WTC11 (cell line): Measurements from ENCODE around the gene OGG1. TPM values are rescaled to one million over a fixed set of nuclear protein-coding genes. Genes with fewer than 3 reads are reported as not detected.

ENCODE experiments used
- ATAC-seq: fragments of 200-7000 bp; cut with Tn5 transposase; 2 replicates; pipeline ENCODE4 v1.10.0; 2021; ENCODE audit warnings: mild to moderate bottlenecking, moderate library complexity
- CTCF ChIA-PET: fragments of 300-600 bp; sonication (Branson Sonifier 250); formaldehyde crosslinking; loops from one replicate; lab custom pipeline; 2021; ENCODE audit warnings: antibody characterized with exemption; lab: Charles Lee
- POLR2A ChIA-PET: fragments of 350-600 bp; sonication (Branson Sonifier 250); formaldehyde crosslinking; loops from one replicate; lab custom pipeline; 2021; ENCODE audit warnings: antibody characterized with exemption; lab: Charles Lee
- DNase-seq: peaks from one replicate; pipeline ENCODE4 v3.0.0; 2021; ENCODE audit warnings: low spot score
- H3K27ac Mint-ChIP-seq: 2 replicates; pipeline ENCODE4 v1.8.0; 2021; ENCODE audit warnings: mixed read lengths
- H3K27me3 Mint-ChIP-seq: 2 replicates; pipeline ENCODE4 v1.8.0; 2021; ENCODE audit warnings: low read depth, mild to moderate bottlenecking, moderate library complexity, mixed read lengths
- H3K36me3 Mint-ChIP-seq: 2 replicates; pipeline ENCODE4 v1.8.0; 2021; ENCODE audit warnings: mixed read lengths
- H3K4me1 Mint-ChIP-seq: 2 replicates; pipeline ENCODE4 v1.8.0; 2022; ENCODE audit warnings: mixed read lengths
- H3K4me3 Mint-ChIP-seq: 2 replicates; pipeline ENCODE4 v1.8.0; 2021; ENCODE audit warnings: mild to moderate bottlenecking, moderate library complexity, mixed read lengths
- H3K9me3 Mint-ChIP-seq: 2 replicates; pipeline ENCODE4 v1.8.0; 2021; ENCODE audit warnings: mixed read lengths
- EMX1 ChIP-seq: fragments of 250-450 bp; sonication (Bioruptor Pico); IDR thresholded peaks from 2 replicates; pipeline ENCODE4 v1.8.0; 2021; ENCODE audit warnings: mild to moderate bottlenecking
- FOXJ3 ChIP-seq: sonication (generic); formaldehyde crosslinking; IDR thresholded peaks from 2 replicates; pipeline ENCODE4 v1.9.0; 2021; ENCODE audit warnings: missing genetic modification reagents, mild to moderate bottlenecking, borderline replicate concordance
- GTF2I ChIP-seq: fragments of 250-450 bp; sonication (Bioruptor Pico); conservative IDR thresholded peaks from 2 replicates; pipeline ENCODE4 v1.4.0; 2021; ENCODE audit warnings: mild to moderate bottlenecking
- HMGA2 ChIP-seq: fragments of 250-450 bp; sonication (Bioruptor Pico); IDR thresholded peaks from 2 replicates; pipeline ENCODE4 v1.4.0; 2021; ENCODE audit warnings: mild to moderate bottlenecking, moderate library complexity
- JUN ChIP-seq: sonication (generic); formaldehyde crosslinking; IDR thresholded peaks from 2 replicates; pipeline ENCODE4 v1.8.0; 2023; ENCODE audit warnings: mild to moderate bottlenecking, missing genetic modification reagents
- NFATC4 ChIP-seq: fragments of 250-450 bp; sonication (Bioruptor Pico); IDR thresholded peaks from 2 replicates; pipeline ENCODE4 v1.9.0; 2021; ENCODE audit warnings: mild to moderate bottlenecking
- SMAD4 ChIP-seq: sonication (generic); formaldehyde crosslinking; IDR thresholded peaks from 2 replicates; pipeline ENCODE4 v1.8.0; 2022; ENCODE audit warnings: mild to moderate bottlenecking, missing genetic modification reagents
- ZBTB21 ChIP-seq: sonication (generic); formaldehyde crosslinking; IDR thresholded peaks from 2 replicates; pipeline ENCODE4 v1.8.1; 2023; ENCODE audit warnings: mild to moderate bottlenecking, missing genetic modification reagents, borderline replicate concordance
- ZNF232 ChIP-seq: sonication (generic); formaldehyde crosslinking; IDR thresholded peaks from 2 replicates; pipeline ENCODE4 v1.8.0; 2022; ENCODE audit warnings: mild to moderate bottlenecking, missing genetic modification reagents
- total RNA-seq: library from RNA; stranded (reverse); gene quantifications from 3 replicates; pipeline ENCODE4 v1.2.3, GENCODE V29; 2021
- TF ChIP-seq, protein P1 (sequence below): sonication (generic); formaldehyde crosslinking; IDR thresholded peaks from 2 replicates; pipeline ENCODE4 v1.8.1; 2023; ENCODE audit warnings: mild to moderate bottlenecking, moderate library complexity, missing genetic modification reagents
- TF ChIP-seq, protein P2 (sequence below): sonication (generic); formaldehyde crosslinking; IDR thresholded peaks from 2 replicates; pipeline ENCODE4 v1.8.1; 2022; ENCODE audit warnings: mild to moderate bottlenecking, moderate library complexity, missing genetic modification reagents
- TF ChIP-seq, protein P3 (sequence below): sonication (generic); formaldehyde crosslinking; IDR thresholded peaks from 2 replicates; pipeline ENCODE4 v1.8.1; 2022; ENCODE audit warnings: mild to moderate bottlenecking, missing genetic modification reagents, moderate library complexity, borderline replicate concordance
- TF ChIP-seq, protein P4 (sequence below): fragments of 250-450 bp; sonication (Bioruptor Pico); IDR thresholded peaks from 2 replicates; pipeline ENCODE4 v1.9.0; 2021; ENCODE audit warnings: moderate library complexity, mild to moderate bottlenecking, inconsistent platforms, borderline replicate concordance
- TF ChIP-seq, protein P5 (sequence below): sonication (generic); formaldehyde crosslinking; IDR thresholded peaks from 2 replicates; pipeline ENCODE4 v1.8.0; 2022; ENCODE audit warnings: mild to moderate bottlenecking, missing genetic modification reagents
- TF ChIP-seq, protein P6 (sequence below): fragments of 250-450 bp; sonication (Bioruptor Pico); IDR thresholded peaks from 2 replicates; pipeline ENCODE4 v1.8.0; 2021; ENCODE audit warnings: mild to moderate bottlenecking
- TF ChIP-seq, protein P7 (sequence below): sonication (generic); formaldehyde crosslinking; IDR thresholded peaks from 2 replicates; pipeline ENCODE4 v1.8.0; 2022; ENCODE audit warnings: missing genetic modification reagents
- TF ChIP-seq, protein P8 (sequence below): fragments of 250-450 bp; sonication (Bioruptor Pico); conservative IDR thresholded peaks from 2 replicates; pipeline ENCODE4 v1.9.0; 2021; ENCODE audit warnings: mild to moderate bottlenecking
- TF ChIP-seq, protein P9 (sequence below): sonication (generic); formaldehyde crosslinking; IDR thresholded peaks from 2 replicates; pipeline ENCODE4 v1.8.0; 2023; ENCODE audit warnings: missing genetic modification reagents, mild to moderate bottlenecking, borderline replicate concordance

The OGG1 gene
- total RNA-seq, 1 experiment from 2014 or later: 27.3 TPM

DNA sequence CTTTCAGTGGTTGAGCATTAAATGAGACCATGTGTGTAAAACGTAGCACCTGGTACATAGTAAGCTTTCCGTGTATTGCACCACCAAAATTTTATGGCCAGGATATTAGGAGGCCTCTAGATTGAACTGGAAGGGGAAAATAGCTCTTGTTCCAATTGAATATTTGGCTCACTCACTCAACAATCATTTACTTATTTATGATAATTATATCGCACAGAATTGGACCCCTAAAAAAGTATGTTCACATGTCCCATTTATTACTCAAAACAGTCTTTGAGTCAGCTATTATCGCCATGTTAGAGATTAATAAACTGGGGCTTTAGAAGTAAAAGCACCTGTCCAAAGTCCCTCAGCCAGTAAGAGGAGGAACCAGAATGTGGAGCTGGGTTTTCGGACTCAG, 55.2 kb downstream of the OGG1 start (continued):
- TF ChIP-seq, protein P1, sequence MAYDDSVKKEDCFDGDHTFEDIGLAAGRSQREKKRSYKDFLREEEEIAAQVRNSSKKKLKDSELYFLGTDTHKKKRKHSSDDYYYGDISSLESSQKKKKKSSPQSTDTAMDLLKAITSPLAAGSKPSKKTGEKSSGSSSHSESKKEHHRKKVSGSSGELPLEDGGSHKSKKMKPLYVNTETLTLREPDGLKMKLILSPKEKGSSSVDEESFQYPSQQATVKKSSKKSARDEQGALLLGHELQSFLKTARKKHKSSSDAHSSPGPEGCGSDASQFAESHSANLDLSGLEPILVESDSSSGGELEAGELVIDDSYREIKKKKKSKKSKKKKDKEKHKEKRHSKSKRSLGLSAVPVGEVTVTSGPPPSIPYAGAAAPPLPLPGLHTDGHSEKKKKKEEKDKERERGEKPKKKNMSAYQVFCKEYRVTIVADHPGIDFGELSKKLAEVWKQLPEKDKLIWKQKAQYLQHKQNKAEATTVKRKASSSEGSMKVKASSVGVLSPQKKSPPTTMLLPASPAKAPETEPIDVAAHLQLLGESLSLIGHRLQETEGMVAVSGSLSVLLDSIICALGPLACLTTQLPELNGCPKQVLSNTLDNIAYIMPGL (CRISPR knock-in tag): no peak
- TF ChIP-seq, protein P2, sequence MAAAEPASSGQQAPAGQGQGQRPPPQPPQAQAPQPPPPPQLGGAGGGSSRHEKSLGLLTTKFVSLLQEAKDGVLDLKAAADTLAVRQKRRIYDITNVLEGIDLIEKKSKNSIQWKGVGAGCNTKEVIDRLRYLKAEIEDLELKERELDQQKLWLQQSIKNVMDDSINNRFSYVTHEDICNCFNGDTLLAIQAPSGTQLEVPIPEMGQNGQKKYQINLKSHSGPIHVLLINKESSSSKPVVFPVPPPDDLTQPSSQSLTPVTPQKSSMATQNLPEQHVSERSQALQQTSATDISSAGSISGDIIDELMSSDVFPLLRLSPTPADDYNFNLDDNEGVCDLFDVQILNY: no peak
- TF ChIP-seq SMAD4 (CRISPR knock-in tag): no peak
- no peak for TF ChIP-seq NFATC4 (CRISPR knock-in tag)
- no peak for TF ChIP-seq EMX1
- TF ChIP-seq, protein P3, sequence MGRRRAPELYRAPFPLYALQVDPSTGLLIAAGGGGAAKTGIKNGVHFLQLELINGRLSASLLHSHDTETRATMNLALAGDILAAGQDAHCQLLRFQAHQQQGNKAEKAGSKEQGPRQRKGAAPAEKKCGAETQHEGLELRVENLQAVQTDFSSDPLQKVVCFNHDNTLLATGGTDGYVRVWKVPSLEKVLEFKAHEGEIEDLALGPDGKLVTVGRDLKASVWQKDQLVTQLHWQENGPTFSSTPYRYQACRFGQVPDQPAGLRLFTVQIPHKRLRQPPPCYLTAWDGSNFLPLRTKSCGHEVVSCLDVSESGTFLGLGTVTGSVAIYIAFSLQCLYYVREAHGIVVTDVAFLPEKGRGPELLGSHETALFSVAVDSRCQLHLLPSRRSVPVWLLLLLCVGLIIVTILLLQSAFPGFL: no peak
- no peak for TF ChIP-seq ZNF232
- TF ChIP-seq, protein P4, sequence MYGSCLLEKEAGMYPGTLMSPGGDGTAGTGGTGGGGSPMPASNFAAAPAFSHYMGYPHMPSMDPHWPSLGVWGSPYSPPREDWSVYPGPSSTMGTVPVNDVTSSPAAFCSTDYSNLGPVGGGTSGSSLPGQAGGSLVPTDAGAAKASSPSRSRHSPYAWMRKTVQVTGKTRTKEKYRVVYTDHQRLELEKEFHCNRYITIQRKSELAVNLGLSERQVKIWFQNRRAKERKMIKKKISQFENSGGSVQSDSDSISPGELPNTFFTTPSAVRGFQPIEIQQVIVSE (CRISPR knock-in tag): no peak
- TF ChIP-seq, protein P5, sequence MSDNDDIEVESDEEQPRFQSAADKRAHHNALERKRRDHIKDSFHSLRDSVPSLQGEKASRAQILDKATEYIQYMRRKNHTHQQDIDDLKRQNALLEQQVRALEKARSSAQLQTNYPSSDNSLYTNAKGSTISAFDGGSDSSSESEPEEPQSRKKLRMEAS (CRISPR knock-in tag): no peak
- no peak for TF ChIP-seq HMGA2 (CRISPR knock-in tag)
- TF ChIP-seq, protein P6, sequence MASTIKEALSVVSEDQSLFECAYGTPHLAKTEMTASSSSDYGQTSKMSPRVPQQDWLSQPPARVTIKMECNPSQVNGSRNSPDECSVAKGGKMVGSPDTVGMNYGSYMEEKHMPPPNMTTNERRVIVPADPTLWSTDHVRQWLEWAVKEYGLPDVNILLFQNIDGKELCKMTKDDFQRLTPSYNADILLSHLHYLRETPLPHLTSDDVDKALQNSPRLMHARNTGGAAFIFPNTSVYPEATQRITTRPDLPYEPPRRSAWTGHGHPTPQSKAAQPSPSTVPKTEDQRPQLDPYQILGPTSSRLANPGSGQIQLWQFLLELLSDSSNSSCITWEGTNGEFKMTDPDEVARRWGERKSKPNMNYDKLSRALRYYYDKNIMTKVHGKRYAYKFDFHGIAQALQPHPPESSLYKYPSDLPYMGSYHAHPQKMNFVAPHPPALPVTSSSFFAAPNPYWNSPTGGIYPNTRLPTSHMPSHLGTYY (CRISPR knock-in tag): no peak
- TF ChIP-seq, protein P7, sequence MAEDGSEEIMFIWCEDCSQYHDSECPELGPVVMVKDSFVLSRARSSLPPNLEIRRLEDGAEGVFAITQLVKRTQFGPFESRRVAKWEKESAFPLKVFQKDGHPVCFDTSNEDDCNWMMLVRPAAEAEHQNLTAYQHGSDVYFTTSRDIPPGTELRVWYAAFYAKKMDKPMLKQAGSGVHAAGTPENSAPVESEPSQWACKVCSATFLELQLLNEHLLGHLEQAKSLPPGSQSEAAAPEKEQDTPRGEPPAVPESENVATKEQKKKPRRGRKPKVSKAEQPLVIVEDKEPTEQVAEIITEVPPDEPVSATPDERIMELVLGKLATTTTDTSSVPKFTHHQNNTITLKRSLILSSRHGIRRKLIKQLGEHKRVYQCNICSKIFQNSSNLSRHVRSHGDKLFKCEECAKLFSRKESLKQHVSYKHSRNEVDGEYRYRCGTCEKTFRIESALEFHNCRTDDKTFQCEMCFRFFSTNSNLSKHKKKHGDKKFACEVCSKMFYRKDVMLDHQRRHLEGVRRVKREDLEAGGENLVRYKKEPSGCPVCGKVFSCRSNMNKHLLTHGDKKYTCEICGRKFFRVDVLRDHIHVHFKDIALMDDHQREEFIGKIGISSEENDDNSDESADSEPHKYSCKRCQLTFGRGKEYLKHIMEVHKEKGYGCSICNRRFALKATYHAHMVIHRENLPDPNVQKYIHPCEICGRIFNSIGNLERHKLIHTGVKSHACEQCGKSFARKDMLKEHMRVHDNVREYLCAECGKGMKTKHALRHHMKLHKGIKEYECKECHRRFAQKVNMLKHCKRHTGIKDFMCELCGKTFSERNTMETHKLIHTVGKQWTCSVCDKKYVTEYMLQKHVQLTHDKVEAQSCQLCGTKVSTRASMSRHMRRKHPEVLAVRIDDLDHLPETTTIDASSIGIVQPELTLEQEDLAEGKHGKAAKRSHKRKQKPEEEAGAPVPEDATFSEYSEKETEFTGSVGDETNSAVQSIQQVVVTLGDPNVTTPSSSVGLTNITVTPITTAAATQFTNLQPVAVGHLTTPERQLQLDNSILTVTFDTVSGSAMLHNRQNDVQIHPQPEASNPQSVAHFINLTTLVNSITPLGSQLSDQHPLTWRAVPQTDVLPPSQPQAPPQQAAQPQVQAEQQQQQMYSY (CRISPR knock-in tag): no peak
- TF ChIP-seq, all 79 proteins: peak for 0

DNA sequence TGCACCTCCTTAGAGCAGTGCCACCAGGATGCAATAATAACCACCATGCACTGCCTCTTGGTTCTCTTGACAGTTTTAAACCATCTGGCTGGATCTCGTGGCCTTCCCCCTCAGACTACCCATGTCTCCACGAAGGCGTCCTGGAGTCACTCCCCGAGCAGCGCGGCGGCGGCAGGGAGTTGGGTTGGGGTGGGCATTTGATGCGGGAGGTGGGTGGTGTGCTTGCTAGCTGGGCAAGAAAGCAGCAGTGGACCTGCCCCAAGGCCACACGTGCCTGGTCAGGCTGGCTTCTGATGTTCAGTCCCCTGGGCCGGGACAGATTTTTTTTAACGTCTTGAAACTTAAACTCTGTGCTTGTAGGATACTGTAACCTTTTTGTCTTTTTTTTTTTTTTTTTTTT, 56.4 kb downstream of the OGG1 start:
- TF ChIP-seq, protein P4 (CRISPR knock-in tag): no peak
- TF ChIP-seq, protein P8, sequence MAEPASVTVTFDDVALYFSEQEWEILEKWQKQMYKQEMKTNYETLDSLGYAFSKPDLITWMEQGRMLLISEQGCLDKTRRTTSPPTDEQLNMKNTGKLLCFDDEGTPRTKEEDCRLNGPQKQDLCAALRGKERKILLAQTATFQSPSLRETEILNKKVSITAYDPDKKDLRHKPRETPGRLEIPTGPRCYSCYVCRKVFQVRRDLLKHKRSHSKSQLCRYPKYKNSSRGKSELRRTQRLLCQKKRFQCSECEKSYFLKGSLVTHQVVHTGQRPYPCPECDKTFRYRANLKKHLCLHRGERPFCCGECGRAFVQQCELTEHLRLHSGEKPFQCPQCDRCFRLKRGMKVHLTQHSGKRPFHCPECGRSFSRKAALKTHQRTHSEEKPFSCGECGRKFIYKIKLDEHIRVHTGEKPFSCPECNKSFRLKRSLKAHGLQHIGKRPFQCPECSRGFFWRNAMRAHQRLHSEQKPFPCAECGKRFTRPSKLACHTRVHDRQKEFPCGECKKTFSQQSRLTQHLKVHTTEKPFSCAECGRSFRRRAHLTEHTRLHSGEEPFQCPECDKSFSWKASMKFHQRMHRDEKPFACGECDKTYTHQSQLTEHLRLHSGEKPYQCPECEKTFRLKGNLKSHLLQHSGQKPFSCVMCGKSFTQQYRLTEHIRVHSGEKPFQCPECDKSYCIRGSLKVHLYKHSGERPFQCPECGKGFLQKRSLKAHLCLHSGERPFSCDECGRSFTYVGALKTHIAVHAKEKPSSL: no peak
- TF ChIP-seq, protein P9, sequence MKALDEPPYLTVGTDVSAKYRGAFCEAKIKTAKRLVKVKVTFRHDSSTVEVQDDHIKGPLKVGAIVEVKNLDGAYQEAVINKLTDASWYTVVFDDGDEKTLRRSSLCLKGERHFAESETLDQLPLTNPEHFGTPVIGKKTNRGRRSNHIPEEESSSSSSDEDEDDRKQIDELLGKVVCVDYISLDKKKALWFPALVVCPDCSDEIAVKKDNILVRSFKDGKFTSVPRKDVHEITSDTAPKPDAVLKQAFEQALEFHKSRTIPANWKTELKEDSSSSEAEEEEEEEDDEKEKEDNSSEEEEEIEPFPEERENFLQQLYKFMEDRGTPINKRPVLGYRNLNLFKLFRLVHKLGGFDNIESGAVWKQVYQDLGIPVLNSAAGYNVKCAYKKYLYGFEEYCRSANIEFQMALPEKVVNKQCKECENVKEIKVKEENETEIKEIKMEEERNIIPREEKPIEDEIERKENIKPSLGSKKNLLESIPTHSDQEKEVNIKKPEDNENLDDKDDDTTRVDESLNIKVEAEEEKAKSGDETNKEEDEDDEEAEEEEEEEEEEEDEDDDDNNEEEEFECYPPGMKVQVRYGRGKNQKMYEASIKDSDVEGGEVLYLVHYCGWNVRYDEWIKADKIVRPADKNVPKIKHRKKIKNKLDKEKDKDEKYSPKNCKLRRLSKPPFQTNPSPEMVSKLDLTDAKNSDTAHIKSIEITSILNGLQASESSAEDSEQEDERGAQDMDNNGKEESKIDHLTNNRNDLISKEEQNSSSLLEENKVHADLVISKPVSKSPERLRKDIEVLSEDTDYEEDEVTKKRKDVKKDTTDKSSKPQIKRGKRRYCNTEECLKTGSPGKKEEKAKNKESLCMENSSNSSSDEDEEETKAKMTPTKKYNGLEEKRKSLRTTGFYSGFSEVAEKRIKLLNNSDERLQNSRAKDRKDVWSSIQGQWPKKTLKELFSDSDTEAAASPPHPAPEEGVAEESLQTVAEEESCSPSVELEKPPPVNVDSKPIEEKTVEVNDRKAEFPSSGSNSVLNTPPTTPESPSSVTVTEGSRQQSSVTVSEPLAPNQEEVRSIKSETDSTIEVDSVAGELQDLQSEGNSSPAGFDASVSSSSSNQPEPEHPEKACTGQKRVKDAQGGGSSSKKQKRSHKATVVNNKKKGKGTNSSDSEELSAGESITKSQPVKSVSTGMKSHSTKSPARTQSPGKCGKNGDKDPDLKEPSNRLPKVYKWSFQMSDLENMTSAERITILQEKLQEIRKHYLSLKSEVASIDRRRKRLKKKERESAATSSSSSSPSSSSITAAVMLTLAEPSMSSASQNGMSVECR (CRISPR knock-in tag): no peak
- TF ChIP-seq GTF2I (CRISPR knock-in tag) (no peak), JUN (CRISPR knock-in tag) (no peak), FOXJ3 (CRISPR knock-in tag) (no peak), ZBTB21 (CRISPR knock-in tag) (no peak)
- H3K36me3 Mint-ChIP-seq: peaks cover 36% of the 10 kb centered on the region
- CTCF ChIA-PET: no interaction called here
- H3K9me3 Mint-ChIP-seq: no peaks in the 10 kb centered on the region
- H3K4me1 Mint-ChIP-seq: peaks cover 20% of the 10 kb centered on the region
- ATAC-seq (no peak), DNase-seq (no peak)
- H3K27me3 Mint-ChIP-seq: peaks cover 9% of the 10 kb centered on the region
- POLR2A ChIA-PET: no interaction called here
- H3K27ac Mint-ChIP-seq: no peak overlapping the region
- H3K4me3 Mint-ChIP-seq: no peak overlapping the region
